NCI-H2227 treated with DMSO at 0.1 percent for 48 hours (cell line): ENCODE results near the gene FEZF1.

Experiments
- DNase-seq: peaks from one replicate; lab custom pipeline; 2025; lab: John Stamatoyannopoulos, UW

Gene FEZF1

GRCh38 chr7:122304319-122304975 lies at the start of gene FEZF1:
TSS of gene FEZF1 (minus strand) at chr7:122304750. CDS start at chr7:122304437, 313 bp downstream.
- no peak for DNase-seq

GRCh38 chr7:122352454-122352853 lies 47.9 kb upstream of the FEZF1 start:
- DNase-seq = no peak

- DNase-seq = no peak
Observed at GRCh38 chr7:122350701-122351100, 46.2 kb upstream of the FEZF1 start.

- DNase-seq = no peak
Observed at GRCh38 chr7:122344303-122344620, 39.7 kb upstream of the FEZF1 start.

GRCh38 chr7:122343601-122344302 lies 39.2 kb upstream of the FEZF1 start:
- DNase-seq = no peak

GRCh38 chr7:122340427-122340826 lies 35.9 kb upstream of the FEZF1 start:
- DNase-seq = no peak

- no peak for DNase-seq
Observed at GRCh38 chr7:122339145-122339904, 34.8 kb upstream of the FEZF1 start.

GRCh38 chr7:122337011-122337410 lies 32.5 kb upstream of the FEZF1 start:
- no peak for DNase-seq

- DNase-seq = no peak
Observed at GRCh38 chr7:122329145-122329802, 24.7 kb upstream of the FEZF1 start.

- DNase-seq = no peak
Observed at GRCh38 chr7:122327969-122328368, 23.4 kb upstream of the FEZF1 start.

GRCh38 chr7:122316467-122317388 lies 12.2 kb upstream of the FEZF1 start:
- DNase-seq = no peak

- no peak for DNase-seq
Observed at GRCh38 chr7:122315507-122316466, 11.2 kb upstream of the FEZF1 start.

GRCh38 chr7:122314284-122314683 lies 9.7 kb upstream of the FEZF1 start:
- no peak for DNase-seq

- no peak for DNase-seq
Observed at GRCh38 chr7:122312789-122313188, 8.2 kb upstream of the FEZF1 start.

- DNase-seq = no peak
Observed at GRCh38 chr7:122311734-122312450, 7.3 kb upstream of the FEZF1 start.

GRCh38 chr7:122311050-122311700 lies 6.6 kb upstream of the FEZF1 start:
- DNase-seq = no peak

GRCh38 chr7:122310119-122311021 lies 5.8 kb upstream of the FEZF1 start:
- DNase-seq = no peak

- no peak for DNase-seq
Observed at GRCh38 chr7:122309421-122309820, 4.9 kb upstream of the FEZF1 start.
